ENCODE data around the gene ACSS1. TPM values are rescaled to one million over a fixed set of nuclear protein-coding genes. Genes with fewer than 3 reads are reported as not detected.

ACSS1 gene
- total RNA-seq, 1 donor from 2014 or later: 0.27 TPM

DNA sequence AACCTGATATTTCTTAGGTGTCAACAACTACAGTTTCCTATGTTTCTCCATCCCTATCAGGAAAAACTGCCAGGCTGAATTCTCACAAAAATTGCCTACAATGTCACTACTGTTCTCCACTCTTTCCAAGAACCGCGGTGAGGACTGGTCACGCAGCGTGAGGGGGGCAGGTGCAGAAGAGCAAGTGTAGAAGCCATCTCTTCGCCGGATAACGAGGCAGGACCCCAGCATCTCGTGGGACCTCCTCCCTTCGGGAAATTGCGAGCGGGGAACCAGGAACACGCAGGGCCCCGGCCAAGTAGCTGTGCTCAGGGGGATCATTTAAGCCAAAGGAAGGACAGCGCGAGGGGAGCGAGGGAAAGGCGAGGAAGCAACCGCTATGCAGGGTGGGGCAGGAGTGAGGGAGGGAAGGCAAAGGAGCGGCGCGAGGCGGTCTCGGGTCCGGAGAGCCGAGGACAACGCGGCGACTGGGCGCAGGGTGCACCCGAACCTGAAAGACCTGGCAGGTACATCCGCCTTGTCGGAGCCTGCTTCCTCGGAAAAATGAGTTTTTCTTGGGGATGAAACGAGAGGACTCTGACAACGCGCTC is 65.9 kb downstream of the ACSS1 start:
- Histone ChIP-seq H3K36me3 (ENCODE audit: insufficient read depth, low read length) (no peaks in the 10 kb centered on the region), H3K9ac (ENCODE audit: low read length) (peak overlapping the region; percentile 91), H4K20me1 (ENCODE audit: insufficient read depth, low read length) (peaks cover 39% of the 10 kb centered on the region), H3K9me3 (ENCODE audit: insufficient read depth, low read depth, low read length) (no peaks in the 10 kb centered on the region), H3K4me3 (ENCODE audit: insufficient read depth, low read depth, low read length) (peak overlapping the region; percentile 89), H3K27me3 (ENCODE audit: insufficient read depth, low read length) (peaks cover 4% of the 10 kb centered on the region), H3K79me2 (ENCODE audit: insufficient read depth, low read length) (peaks cover 53% of the 10 kb centered on the region), H3K27ac (ENCODE audit: low read depth, low read length) (peak overlapping the region; percentile 96), H2AFZ (ENCODE audit: low read depth, low read length) (peak overlapping the region; percentile 98), H3K4me2 (ENCODE audit: low read length) (peak overlapping the region; percentile 98), H3K4me1 (ENCODE audit: insufficient read depth, low read length) (peaks cover 11% of the 10 kb centered on the region)
- FAIRE-seq (no peak), DNase-seq (ENCODE audit: low read depth) (no peak)
- H3K36me3 Mint-ChIP-seq (ENCODE audit: low read depth, unreplicated experiment): peaks cover 2% of the 10 kb centered on the region
- H3K4me3 Mint-ChIP-seq (ENCODE audit: unreplicated experiment): peak overlapping the region; percentile 96
- H3K27me3 Mint-ChIP-seq (ENCODE audit: low read depth, unreplicated experiment): peaks cover 4% of the 10 kb centered on the region
- TF ChIP-seq EZH2 (IDR thresholded peaks at IDR 0.05; ENCODE audit: insufficient read depth, low read length): no peak
- no peaks in the 10 kb centered on the region for H3K9me3 Mint-ChIP-seq (ENCODE audit: unreplicated experiment)
- peak overlapping the region; percentile 88 for H3K27ac Mint-ChIP-seq (ENCODE audit: unreplicated experiment)
- H3K4me1 Mint-ChIP-seq (ENCODE audit: low read depth, unreplicated experiment): peaks cover 22% of the 10 kb centered on the region

DNA sequence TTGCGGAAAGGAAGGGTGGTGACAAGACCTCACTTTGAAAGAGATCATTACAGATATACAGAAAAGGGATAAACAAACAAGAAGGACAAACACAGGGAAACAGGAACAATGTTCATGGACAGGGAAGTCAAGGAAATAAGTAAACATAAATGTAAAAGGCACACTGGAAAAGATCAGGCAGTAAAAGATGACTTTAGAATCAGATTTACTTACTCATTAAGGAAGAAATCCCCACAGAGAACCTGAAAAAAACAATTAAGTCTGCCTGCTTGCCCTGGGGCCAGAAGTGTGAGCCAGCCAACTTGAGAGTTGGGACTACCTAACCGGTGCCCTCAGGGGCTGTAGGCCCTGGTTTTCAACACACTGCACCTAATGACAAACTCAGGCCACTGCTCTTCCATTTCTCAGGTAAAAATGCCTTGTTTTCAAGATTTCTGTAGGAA is 67.1 kb downstream of the ACSS1 start:
- Histone ChIP-seq H3K79me2 (ENCODE audit: insufficient read depth, low read length) (peaks cover 64% of the 10 kb centered on the region), H3K9ac (ENCODE audit: low read length) (no peak overlapping the region), H3K4me3 (ENCODE audit: insufficient read depth, low read depth, low read length) (no peak overlapping the region), H3K36me3 (ENCODE audit: insufficient read depth, low read length) (no peaks in the 10 kb centered on the region), H3K4me1 (ENCODE audit: insufficient read depth, low read length) (peaks cover 11% of the 10 kb centered on the region), H4K20me1 (ENCODE audit: insufficient read depth, low read length) (peaks cover 50% of the 10 kb centered on the region), H3K27ac (ENCODE audit: low read depth, low read length) (no peak overlapping the region), H2AFZ (ENCODE audit: low read depth, low read length) (no peak overlapping the region), H3K4me2 (ENCODE audit: low read length) (peak overlapping the region; percentile 98), H3K9me3 (ENCODE audit: insufficient read depth, low read depth, low read length) (no peaks in the 10 kb centered on the region), H3K27me3 (ENCODE audit: insufficient read depth, low read length) (no peaks in the 10 kb centered on the region)
- no peak overlapping the region for H3K27ac Mint-ChIP-seq (ENCODE audit: unreplicated experiment)
- H3K4me3 Mint-ChIP-seq (ENCODE audit: unreplicated experiment): peak overlapping the region; percentile 96
- DNase-seq (ENCODE audit: low read depth) (no peak), FAIRE-seq (no peak)
- no peaks in the 10 kb centered on the region for H3K9me3 Mint-ChIP-seq (ENCODE audit: unreplicated experiment)
- H3K36me3 Mint-ChIP-seq (ENCODE audit: low read depth, unreplicated experiment): peaks cover 2% of the 10 kb centered on the region
- peaks cover 17% of the 10 kb centered on the region for H3K4me1 Mint-ChIP-seq (ENCODE audit: low read depth, unreplicated experiment)
- TF ChIP-seq EZH2 (IDR thresholded peaks at IDR 0.05; ENCODE audit: insufficient read depth, low read length): no peak
- H3K27me3 Mint-ChIP-seq (ENCODE audit: low read depth, unreplicated experiment): no peaks in the 10 kb centered on the region

DNA sequence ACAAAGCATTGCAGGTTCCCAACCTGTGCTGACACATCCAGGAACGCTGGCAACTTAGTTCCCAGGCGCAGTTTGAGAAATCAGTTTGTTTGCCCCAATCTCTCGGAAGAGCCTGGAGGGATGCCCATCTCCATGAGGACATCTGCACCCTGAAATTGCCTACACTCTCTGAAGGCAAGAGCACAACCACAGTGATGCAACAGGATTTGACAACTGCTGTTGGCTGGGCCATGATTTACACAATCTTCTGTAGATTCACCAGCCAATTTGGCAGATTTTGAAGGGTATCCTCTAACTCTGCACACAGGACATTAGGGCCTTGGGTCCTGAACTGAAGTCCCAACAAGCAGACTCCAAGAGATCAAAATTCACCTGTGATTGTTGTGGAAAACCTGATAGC is 68.8 kb downstream of the ACSS1 start:
- no peaks in the 10 kb centered on the region for H3K9me3 ChIP-seq (ENCODE audit: insufficient read depth, low read depth, low read length)
- Mint-ChIP-seq H3K9me3 (ENCODE audit: unreplicated experiment) (no peaks in the 10 kb centered on the region), H3K4me3 (ENCODE audit: unreplicated experiment) (no peak overlapping the region), H3K27ac (ENCODE audit: unreplicated experiment) (no peak overlapping the region), H3K36me3 (ENCODE audit: low read depth, unreplicated experiment) (peaks cover 2% of the 10 kb centered on the region), H3K27me3 (ENCODE audit: low read depth, unreplicated experiment) (no peaks in the 10 kb centered on the region), H3K4me1 (ENCODE audit: low read depth, unreplicated experiment) (peaks cover 17% of the 10 kb centered on the region)
- no peaks in the 10 kb centered on the region for H3K36me3 ChIP-seq (ENCODE audit: insufficient read depth, low read length)
- TF ChIP-seq, protein P1, sequence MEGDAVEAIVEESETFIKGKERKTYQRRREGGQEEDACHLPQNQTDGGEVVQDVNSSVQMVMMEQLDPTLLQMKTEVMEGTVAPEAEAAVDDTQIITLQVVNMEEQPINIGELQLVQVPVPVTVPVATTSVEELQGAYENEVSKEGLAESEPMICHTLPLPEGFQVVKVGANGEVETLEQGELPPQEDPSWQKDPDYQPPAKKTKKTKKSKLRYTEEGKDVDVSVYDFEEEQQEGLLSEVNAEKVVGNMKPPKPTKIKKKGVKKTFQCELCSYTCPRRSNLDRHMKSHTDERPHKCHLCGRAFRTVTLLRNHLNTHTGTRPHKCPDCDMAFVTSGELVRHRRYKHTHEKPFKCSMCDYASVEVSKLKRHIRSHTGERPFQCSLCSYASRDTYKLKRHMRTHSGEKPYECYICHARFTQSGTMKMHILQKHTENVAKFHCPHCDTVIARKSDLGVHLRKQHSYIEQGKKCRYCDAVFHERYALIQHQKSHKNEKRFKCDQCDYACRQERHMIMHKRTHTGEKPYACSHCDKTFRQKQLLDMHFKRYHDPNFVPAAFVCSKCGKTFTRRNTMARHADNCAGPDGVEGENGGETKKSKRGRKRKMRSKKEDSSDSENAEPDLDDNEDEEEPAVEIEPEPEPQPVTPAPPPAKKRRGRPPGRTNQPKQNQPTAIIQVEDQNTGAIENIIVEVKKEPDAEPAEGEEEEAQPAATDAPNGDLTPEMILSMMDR (IDR thresholded peaks at IDR 0.05; ENCODE audit: insufficient read depth, low read depth, low read length): no peak
- no peak for TF ChIP-seq EZH2 (IDR thresholded peaks at IDR 0.05; ENCODE audit: insufficient read depth, low read length)
- H3K4me3 ChIP-seq (ENCODE audit: insufficient read depth, low read depth, low read length): no peak overlapping the region
- no peaks in the 10 kb centered on the region for H3K27me3 ChIP-seq (ENCODE audit: insufficient read depth, low read length)
- no peak overlapping the region for H3K27ac ChIP-seq (ENCODE audit: low read depth, low read length)
- H4K20me1 ChIP-seq (ENCODE audit: insufficient read depth, low read length): peaks cover 67% of the 10 kb centered on the region
- no peak overlapping the region for H3K9ac ChIP-seq (ENCODE audit: low read length)
- H2AFZ ChIP-seq (ENCODE audit: low read depth, low read length): no peak overlapping the region
- peaks cover 7% of the 10 kb centered on the region for H3K4me1 ChIP-seq (ENCODE audit: insufficient read depth, low read length)
- FAIRE-seq: no peak
- peaks cover 77% of the 10 kb centered on the region for H3K79me2 ChIP-seq (ENCODE audit: insufficient read depth, low read length)
- H3K4me2 ChIP-seq (ENCODE audit: low read length): no peak overlapping the region
- no peak for DNase-seq (ENCODE audit: low read depth)

Measured in astrocyte (in vitro differentiated cells and primary cell).